WERI-Rb-1 (cell line): ENCODE results near the gene ZHX3.

Source experiments
- DNase-seq: peaks from one replicate; pipeline ENCODE4 v3.0.0-alpha.2; 2020
- H3K27ac ChIP-seq: fragments of 250-450 bp; sonication (Bioruptor Pico); 2 replicates; pipeline ENCODE4 v1.5.1; 2020; ENCODE audit warnings: mild to moderate bottlenecking, moderate library complexity
- H3K27me3 ChIP-seq: fragments of 250-450 bp; sonication (Bioruptor Pico); 2 replicates; pipeline ENCODE4 v1.5.1; 2021; ENCODE audit warnings: mild to moderate bottlenecking, low read depth, moderate library complexity; ENCODE audit not compliant: insufficient read depth, severe bottlenecking
- H3K36me3 ChIP-seq: fragments of 250-450 bp; sonication (Bioruptor Pico); 2 replicates; pipeline ENCODE4 v1.5.1; 2020; ENCODE audit warnings: mild to moderate bottlenecking, moderate library complexity
- H3K4me3 ChIP-seq: 2 replicates; pipeline ENCODE4 v1.5.1; 2011; ENCODE audit warnings: low read depth, mild to moderate bottlenecking, control low read depth, low read length
- H3K9me3 ChIP-seq: fragments of 250-450 bp; sonication (Bioruptor Pico); 2 replicates; pipeline ENCODE4 v1.5.1; 2021; ENCODE audit warnings: mild to moderate bottlenecking, moderate library complexity; ENCODE audit not compliant: severe bottlenecking
- CTCF ChIP-seq: IDR thresholded peaks from 2 replicates; pipeline ENCODE4 v1.5.1; 2011; ENCODE audit warnings: low read depth, mild to moderate bottlenecking, control low read depth, inconsistent platforms, low read length

ZHX3 gene

GRCh38 chr20:41213150-41213820 is 104.2 kb downstream of the ZHX3 start:
- DNase-seq: no peak
- no peaks in the 10 kb centered on the region for H3K36me3 ChIP-seq
- H3K4me3 ChIP-seq: no peak overlapping the region
- no peaks in the 10 kb centered on the region for H3K27me3 ChIP-seq
- no peak overlapping the region for H3K27ac ChIP-seq
- H3K9me3 ChIP-seq: no peaks in the 10 kb centered on the region
- TF ChIP-seq CTCF: no peak

- TF ChIP-seq CTCF: no peak
- DNase-seq: no peak
- no peaks in the 10 kb centered on the region for H3K9me3 ChIP-seq
- H3K36me3 ChIP-seq: peaks cover 15% of the 10 kb centered on the region
- no peak overlapping the region for H3K27ac ChIP-seq
- no peaks in the 10 kb centered on the region for H3K27me3 ChIP-seq
- H3K4me3 ChIP-seq: no peak overlapping the region
These were observed 112.2 kb downstream of the ZHX3 start for GRCh38 chr20:41205313-41205712.

- no peak for DNase-seq
- H3K36me3 ChIP-seq: peaks cover 15% of the 10 kb centered on the region
- no peak for TF ChIP-seq CTCF
- H3K27ac ChIP-seq: no peak overlapping the region
- no peaks in the 10 kb centered on the region for H3K9me3 ChIP-seq
- H3K4me3 ChIP-seq: no peak overlapping the region
- no peaks in the 10 kb centered on the region for H3K27me3 ChIP-seq
These were observed 112.9 kb downstream of the ZHX3 start for GRCh38 chr20:41204304-41205265.

GRCh38 chr20:41203660-41204059 is 113.9 kb downstream of the ZHX3 start:
- Histone ChIP-seq H3K27ac (no peak overlapping the region), H3K9me3 (peaks cover 3% of the 10 kb centered on the region), H3K4me3 (no peak overlapping the region), H3K36me3 (peaks cover 19% of the 10 kb centered on the region), H3K27me3 (no peaks in the 10 kb centered on the region)
- no peak for TF ChIP-seq CTCF
- no peak for DNase-seq

- no peaks in the 10 kb centered on the region for H3K27me3 ChIP-seq
- no peak for TF ChIP-seq CTCF
- H3K27ac ChIP-seq: no peak overlapping the region
- no peak overlapping the region for H3K4me3 ChIP-seq
- peaks cover 3% of the 10 kb centered on the region for H3K9me3 ChIP-seq
- DNase-seq: no peak
- peaks cover 19% of the 10 kb centered on the region for H3K36me3 ChIP-seq
These were observed 115.1 kb downstream of the ZHX3 start for GRCh38 chr20:41202426-41202825.
